ENCODE measurements around the gene SLX4.

SLX4 gene

GRCh38 chr16:3601614-3602319 is 9.6 kb downstream of the SLX4 start:
- DNase-seq = no peak

- DNase-seq = no peak
These were observed 11.5 kb downstream of the SLX4 start for GRCh38 chr16:3599922-3600321.

GRCh38 chr16:3599121-3599520 is 12.3 kb downstream of the SLX4 start:
- no peak for DNase-seq

- DNase-seq = no peak
These were observed 13.2 kb downstream of the SLX4 start for GRCh38 chr16:3598236-3598635.

GRCh38 chr16:3597676-3598075 is 13.7 kb downstream of the SLX4 start:
- no peak for DNase-seq

- DNase-seq = no peak
These were observed 14.2 kb downstream of the SLX4 start for GRCh38 chr16:3597226-3597625.

- DNase-seq = no peak
These were observed 15.1 kb downstream of the SLX4 start for GRCh38 chr16:3596101-3596861.

GRCh38 chr16:3595521-3596021 is 15.8 kb downstream of the SLX4 start:
- DNase-seq = no peak

GRCh38 chr16:3595110-3595486 is 16.3 kb downstream of the SLX4 start:
- no peak for DNase-seq

GRCh38 chr16:3594316-3595109 is 16.9 kb downstream of the SLX4 start:
- DNase-seq = no peak

GRCh38 chr16:3592559-3592958 is 18.8 kb downstream of the SLX4 start:
- no peak for DNase-seq

GRCh38 chr16:3591991-3592390 is 19.4 kb downstream of the SLX4 start:
- no peak for DNase-seq

- DNase-seq = no peak
These were observed 20.0 kb downstream of the SLX4 start for GRCh38 chr16:3591436-3591803.

- no peak for DNase-seq
These were observed 20.5 kb downstream of the SLX4 start for GRCh38 chr16:3590736-3591435.

- no peak for DNase-seq
These were observed 21.3 kb downstream of the SLX4 start for GRCh38 chr16:3589991-3590701.

GRCh38 chr16:3589441-3589921 is 21.9 kb downstream of the SLX4 start:
- DNase-seq = no peak

- DNase-seq = no peak
These were observed 22.4 kb downstream of the SLX4 start for GRCh38 chr16:3589001-3589400.

GRCh38 chr16:3587547-3588110 is 23.8 kb downstream of the SLX4 start:
- no peak for DNase-seq

- DNase-seq = no peak
These were observed 27.0 kb downstream of the SLX4 start for GRCh38 chr16:3584412-3584811.

- DNase-seq = no peak
These were observed 27.9 kb downstream of the SLX4 start for GRCh38 chr16:3583303-3584038.
